Measurements from ENCODE around the gene TASP1. TPM values are rescaled to one million over a fixed set of nuclear protein-coding genes. Genes with fewer than 3 reads are reported as not detected.
A peak's percentile ranks its signal among the peaks of the same experiment; 100 is the strongest.

Gene TASP1
- total and polyA plus RNA-seq, 10 of the 15 experiments (the other 5 are each of a cell fraction or from before 2014, with no cell fraction given): 7.4 to 17.8 (median 10.5) TPM

DNA sequence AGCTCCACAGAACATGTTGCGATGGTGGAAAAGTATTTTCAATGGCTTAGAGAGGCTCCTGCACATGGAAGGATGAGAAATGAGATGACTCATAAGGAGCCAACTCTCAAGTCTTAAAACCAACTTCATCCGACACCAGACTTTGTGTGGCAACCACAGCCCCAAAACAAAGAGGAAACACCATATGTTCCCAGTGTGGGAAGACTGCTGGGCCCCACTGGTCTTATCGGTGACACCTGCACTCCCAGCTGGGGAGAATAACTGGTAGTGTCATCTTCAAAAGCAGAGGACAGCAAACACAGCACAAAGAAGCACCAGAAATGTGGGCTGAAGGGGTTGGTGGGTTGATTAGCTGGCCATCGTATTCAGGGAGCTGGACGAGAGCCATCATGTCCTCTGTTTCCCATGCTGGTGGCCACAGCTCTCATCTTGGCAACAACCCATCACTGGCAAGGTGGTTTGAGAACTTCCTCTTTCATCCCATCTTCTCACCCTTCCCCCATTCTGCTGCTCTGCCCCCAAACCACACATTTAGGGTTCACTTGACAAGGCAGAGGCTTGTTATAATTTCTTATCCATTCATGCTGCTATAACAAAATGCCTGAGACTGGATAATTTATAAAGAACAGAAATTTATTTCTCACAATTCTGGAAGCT is 46.0 kb upstream of the TASP1 start:
- FAIRE-seq (peak; percentile 49), ATAC-seq (peak; percentile 50), DNase-seq (ENCODE audit: low read depth, low spot score) (peak; percentile 60)
- CTCF ChIA-PET: interaction anchor here (1.2 to 2.2 kb wide), 5 partner anchors 8 to 568 kb away, joined by 3 to 6 read pairs (median 4); no protein-coding TSS in a partner anchor
- SMC1A ChIA-PET (ENCODE audit: uncharacterized antibody, unreplicated experiment): interaction anchor here (1.3 to 1.9 kb wide), 2 partner anchors 8 to 60 kb away, joined by 3 to 6 read pairs; no protein-coding TSS in a partner anchor
- Histone ChIP-seq H3K36me3 (ENCODE audit: control insufficient read depth in 2 of 2, insufficient read depth in 2 of 2, low read length in 1 of 2) (no peaks in the 10 kb centered on the region), H3K4me1 (ENCODE audit: control insufficient read depth, insufficient read depth, low read length) (peaks cover 11% of the 10 kb centered on the region), H3K9ac (ENCODE audit: control insufficient read depth, insufficient read depth, low read length) (no peak overlapping the region), H3K4me3 (peak overlapping the region; percentile 23; the same call in 1 of the 2 replicates), H3K4me2 (ENCODE audit: control insufficient read depth, insufficient read depth) (peak overlapping the region; percentile 81), H2AFZ (ENCODE audit: control insufficient read depth, low read depth, low read length) (0 out of 2 replicates have a peak overlapping the region, but pooled peaks have one; percentile 1), H3K79me2 (ENCODE audit: control insufficient read depth, insufficient read depth, low read length) (no peaks in the 10 kb centered on the region), H3K9me3 (replicated peaks; ENCODE audit: control insufficient read depth, insufficient read depth, low read length) (no peaks in the 10 kb centered on the region; the same call in 2 of the 3 replicates), H3K27ac (ENCODE audit: control insufficient read depth, insufficient read depth) (no peak overlapping the region), H3K27me3 (replicated peaks in 1 of 2; ENCODE audit: control insufficient read depth in 2 of 2, insufficient read depth in 2 of 2, low read length in 1 of 2) (no peaks in the 10 kb centered on the region), H4K20me1 (ENCODE audit: control insufficient read depth, insufficient read depth) (no peaks in the 10 kb centered on the region)
- RAD21 ChIA-PET (ENCODE audit: unreplicated experiment): no interaction called here
- WGBS (ENCODE audit: insufficient coverage, insufficient replicate concordance, low lambda C conversion rate, missing lambda C conversion rate): 0% methylated on average over 5 of the region's 5 CpGs
- POLR2A ChIA-PET: no interaction called here
- no TSS peak for BruUV-seq (replicated peaks)
- in situ Hi-C loops (cut with MboI): no loop called here
- intact Hi-C loops (cut with micrococcal nuclease; ENCODE audit: unreplicated experiment): no loop called here
- TF ChIP-seq BCL11A (IDR thresholded peaks at IDR 0.05; ENCODE audit: low read depth, low read length): 0 out of 2 replicates have a peak, but pooled peaks have one; percentile 8
- TF ChIP-seq IRF4 (IDR thresholded peaks at IDR 0.05; ENCODE audit: low read depth, low read length): 0 out of 2 replicates have a peak, but pooled peaks have one; percentile 23
- TF ChIP-seq SMAD1 (IDR thresholded peaks at IDR 0.05; ENCODE audit: low read depth, partially characterized antibody): no peak
- no peak for TF ChIP-seq BCLAF1 (IDR thresholded peaks at IDR 0.05)
- TF ChIP-seq, protein P1, sequence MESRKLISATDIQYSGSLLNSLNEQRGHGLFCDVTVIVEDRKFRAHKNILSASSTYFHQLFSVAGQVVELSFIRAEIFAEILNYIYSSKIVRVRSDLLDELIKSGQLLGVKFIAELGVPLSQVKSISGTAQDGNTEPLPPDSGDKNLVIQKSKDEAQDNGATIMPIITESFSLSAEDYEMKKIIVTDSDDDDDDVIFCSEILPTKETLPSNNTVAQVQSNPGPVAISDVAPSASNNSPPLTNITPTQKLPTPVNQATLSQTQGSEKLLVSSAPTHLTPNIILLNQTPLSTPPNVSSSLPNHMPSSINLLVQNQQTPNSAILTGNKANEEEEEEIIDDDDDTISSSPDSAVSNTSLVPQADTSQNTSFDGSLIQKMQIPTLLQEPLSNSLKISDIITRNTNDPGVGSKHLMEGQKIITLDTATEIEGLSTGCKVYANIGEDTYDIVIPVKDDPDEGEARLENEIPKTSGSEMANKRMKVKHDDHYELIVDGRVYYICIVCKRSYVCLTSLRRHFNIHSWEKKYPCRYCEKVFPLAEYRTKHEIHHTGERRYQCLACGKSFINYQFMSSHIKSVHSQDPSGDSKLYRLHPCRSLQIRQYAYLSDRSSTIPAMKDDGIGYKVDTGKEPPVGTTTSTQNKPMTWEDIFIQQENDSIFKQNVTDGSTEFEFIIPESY (IDR thresholded peaks at IDR 0.05): no peak
- peak; percentile 80 for TF ChIP-seq EED (IDR thresholded peaks at IDR 0.05; ENCODE audit: low read depth)
- TF ChIP-seq SRF (IDR thresholded peaks at IDR 0.05; ENCODE audit: low read depth in 2 of 2, low read length in 2 of 2): 0 out of 4 replicates have a peak, but pooled peaks of 1 of the 2 experiments have one; percentile 12
- TF ChIP-seq NFIC (IDR thresholded peaks at IDR 0.05; ENCODE audit: low read depth, low read length): peak; percentile 77
- TF ChIP-seq TCF7 (IDR thresholded peaks at IDR 0.05; ENCODE audit: borderline replicate concordance): no peak
- TF ChIP-seq ATF7 (IDR thresholded peaks at IDR 0.05; ENCODE audit: low read depth): no peak
- peak in 1 of 2 experiments; percentile 40; a peak in 1 of 4 replicates for TF ChIP-seq ETV6 (conservative IDR thresholded peaks at IDR 0.05 in 1 of 2, IDR thresholded peaks at IDR 0.05 in 1 of 2; ENCODE audit: borderline replicate concordance in 1 of 2, low read depth in 1 of 2)
- TF ChIP-seq, protein P2, sequence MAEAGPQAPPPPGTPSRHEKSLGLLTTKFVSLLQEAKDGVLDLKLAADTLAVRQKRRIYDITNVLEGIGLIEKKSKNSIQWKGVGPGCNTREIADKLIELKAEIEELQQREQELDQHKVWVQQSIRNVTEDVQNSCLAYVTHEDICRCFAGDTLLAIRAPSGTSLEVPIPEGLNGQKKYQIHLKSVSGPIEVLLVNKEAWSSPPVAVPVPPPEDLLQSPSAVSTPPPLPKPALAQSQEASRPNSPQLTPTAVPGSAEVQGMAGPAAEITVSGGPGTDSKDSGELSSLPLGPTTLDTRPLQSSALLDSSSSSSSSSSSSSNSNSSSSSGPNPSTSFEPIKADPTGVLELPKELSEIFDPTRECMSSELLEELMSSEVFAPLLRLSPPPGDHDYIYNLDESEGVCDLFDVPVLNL (IDR thresholded peaks at IDR 0.05; ENCODE audit: low read depth, low read length): no peak
- TF ChIP-seq MEF2A (IDR thresholded peaks at IDR 0.05; ENCODE audit: insufficient read depth, low read depth, low read length): 0 out of 2 replicates have a peak, but pooled peaks have one; percentile 26
- 0 out of 2 replicates have a peak, but pooled peaks have one; percentile 27 for TF ChIP-seq CREM (IDR thresholded peaks at IDR 0.05; ENCODE audit: low read depth)
- TF ChIP-seq RELA (IDR thresholded peaks at IDR 0.05; ENCODE audit: borderline replicate concordance, partially characterized antibody): no peak
- TF ChIP-seq IKZF1 (conservative IDR thresholded peaks at IDR 0.05): 0 out of 2 replicates have a peak, but pooled peaks have one; percentile 33
- TF ChIP-seq FOXM1 (IDR thresholded peaks at IDR 0.05; ENCODE audit: low read depth, low read length): peak; percentile 40; the same call in 1 of the 2 replicates
- TF ChIP-seq TCF12 (IDR thresholded peaks at IDR 0.05; ENCODE audit: low read depth, low read length): peak; percentile 89
- no peak for TF ChIP-seq GABPA (IDR thresholded peaks at IDR 0.05; ENCODE audit: low read depth)

All from GM12878 (cell line).